NCI-H146 treated with DMSO at 0.1 percent for 48 hours (cell line): ENCODE data around the gene ST6GALNAC1.

Source experiments
- DNase-seq: peaks from one replicate; lab custom pipeline; 2025; ENCODE audit not compliant: unreplicated experiment; lab: John Stamatoyannopoulos, UW

ST6GALNAC1 gene

DNA sequence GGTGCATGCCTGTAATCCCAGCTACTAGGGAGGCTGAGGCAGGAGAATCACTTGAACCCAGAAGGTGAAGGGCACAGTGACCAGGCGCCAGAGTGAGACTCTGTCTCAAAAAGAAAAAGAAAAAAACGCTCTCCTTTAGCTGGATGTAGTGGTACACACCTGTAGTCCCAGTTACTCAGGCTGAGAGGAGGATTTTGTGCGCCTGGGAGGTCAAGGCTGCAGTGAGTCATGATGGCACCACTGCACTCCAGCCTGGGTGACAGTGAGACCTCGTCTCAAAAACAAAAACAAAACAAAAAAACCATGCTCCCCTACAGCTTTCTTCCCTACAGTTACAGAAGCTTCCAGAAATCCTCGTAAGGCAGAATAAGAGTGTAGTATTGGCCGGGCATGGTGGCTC, 33.1 kb upstream of the ST6GALNAC1 start:
- DNase-seq = no peak

- DNase-seq = no peak
Observed at GRCh38 chr17:76675648-76676047, 32.1 kb upstream of the ST6GALNAC1 start.

- DNase-seq = no peak
Observed at GRCh38 chr17:76674600-76674999, 31.0 kb upstream of the ST6GALNAC1 start.

DNA sequence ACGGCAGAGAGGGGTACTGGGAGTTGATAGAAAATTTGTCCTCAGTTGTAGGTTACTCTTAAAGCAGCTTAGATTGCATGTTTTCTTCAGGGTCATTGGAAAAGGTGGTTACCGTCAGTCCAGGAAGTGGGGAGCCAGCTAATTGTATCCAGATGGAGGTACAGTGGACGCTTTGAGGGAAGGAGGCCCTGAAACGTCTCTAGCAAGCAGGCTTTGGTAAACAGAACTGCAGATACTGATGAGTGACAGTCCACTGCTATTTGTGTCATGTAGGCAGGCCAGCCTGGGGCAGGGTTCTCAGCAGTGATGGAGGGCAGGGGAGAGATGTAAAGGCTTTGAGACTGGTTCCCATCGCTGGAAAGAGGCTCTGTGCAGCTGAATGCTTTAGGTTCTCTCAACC, 30.2 kb upstream of the ST6GALNAC1 start:
- DNase-seq = no peak

- no peak for DNase-seq
Observed at GRCh38 chr17:76672892-76673291, 29.3 kb upstream of the ST6GALNAC1 start.

DNA sequence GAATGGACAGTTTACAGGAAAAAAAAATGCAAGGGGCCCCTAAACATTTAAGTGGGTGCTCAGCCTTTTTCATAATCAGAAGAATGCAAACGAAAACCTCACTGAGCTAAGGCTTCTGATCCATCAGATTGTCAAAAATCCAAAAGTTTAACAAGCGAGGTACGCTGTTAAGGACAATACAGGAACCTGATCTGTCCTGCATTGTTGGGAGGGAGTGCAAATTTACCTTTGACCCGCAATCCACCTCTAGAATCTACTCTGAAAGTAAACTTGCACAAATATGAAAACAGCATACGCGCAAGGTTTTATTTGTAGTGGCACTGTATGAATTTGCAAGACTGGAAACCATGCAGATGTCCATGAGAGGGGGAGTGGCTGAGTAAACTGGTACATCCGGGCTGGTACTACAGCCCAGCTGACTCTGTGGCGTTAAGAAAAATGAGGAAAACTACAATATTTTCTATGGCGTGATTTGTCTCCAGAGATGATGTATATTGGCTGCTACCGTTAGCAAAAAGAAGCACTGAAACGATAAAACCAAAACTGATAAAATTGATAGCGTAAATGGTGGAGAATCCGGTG, 28.8 kb upstream of the ST6GALNAC1 start:
- DNase-seq = peak; percentile 14

- no peak for DNase-seq
Observed at GRCh38 chr17:76671912-76672262, 28.3 kb upstream of the ST6GALNAC1 start.

GRCh38 chr17:76671123-76671911, 27.8 kb upstream of the ST6GALNAC1 start:
- DNase-seq = peak; percentile 97

- DNase-seq = no peak
Observed at GRCh38 chr17:76670718-76671122, 27.2 kb upstream of the ST6GALNAC1 start.

DNA sequence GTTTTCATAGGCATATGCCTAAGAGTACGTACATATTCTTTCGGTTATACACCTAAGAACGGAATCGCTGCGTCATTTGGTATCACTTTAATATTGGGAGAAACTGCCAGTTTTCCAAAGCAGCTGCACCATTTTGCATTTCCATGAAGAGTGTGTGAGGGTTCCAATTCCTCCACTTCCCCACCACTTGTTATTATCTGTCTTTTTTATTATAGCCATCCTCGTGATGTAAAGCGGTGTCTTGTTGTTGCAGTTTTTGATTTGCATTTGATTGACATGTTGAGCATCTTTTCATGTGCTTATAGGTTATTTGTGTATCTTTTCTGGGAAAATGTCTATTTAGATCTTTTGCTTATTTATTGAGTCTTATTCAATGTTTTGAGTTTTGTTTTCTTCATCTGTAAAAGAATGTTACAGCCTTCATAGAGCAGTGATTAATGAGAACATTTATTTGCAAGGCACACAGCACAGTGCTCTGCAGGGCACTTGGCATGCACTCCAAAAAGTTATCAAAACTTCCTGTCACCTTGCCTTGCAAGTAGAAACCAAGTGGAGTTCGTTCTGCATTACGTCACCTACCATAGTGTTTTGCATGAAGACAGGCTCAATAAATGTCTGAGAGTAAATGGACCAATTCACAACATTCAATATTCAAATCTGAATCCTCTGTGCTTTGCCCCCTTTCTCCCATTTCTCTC, 26.6 kb upstream of the ST6GALNAC1 start:
- no peak for DNase-seq

DNA sequence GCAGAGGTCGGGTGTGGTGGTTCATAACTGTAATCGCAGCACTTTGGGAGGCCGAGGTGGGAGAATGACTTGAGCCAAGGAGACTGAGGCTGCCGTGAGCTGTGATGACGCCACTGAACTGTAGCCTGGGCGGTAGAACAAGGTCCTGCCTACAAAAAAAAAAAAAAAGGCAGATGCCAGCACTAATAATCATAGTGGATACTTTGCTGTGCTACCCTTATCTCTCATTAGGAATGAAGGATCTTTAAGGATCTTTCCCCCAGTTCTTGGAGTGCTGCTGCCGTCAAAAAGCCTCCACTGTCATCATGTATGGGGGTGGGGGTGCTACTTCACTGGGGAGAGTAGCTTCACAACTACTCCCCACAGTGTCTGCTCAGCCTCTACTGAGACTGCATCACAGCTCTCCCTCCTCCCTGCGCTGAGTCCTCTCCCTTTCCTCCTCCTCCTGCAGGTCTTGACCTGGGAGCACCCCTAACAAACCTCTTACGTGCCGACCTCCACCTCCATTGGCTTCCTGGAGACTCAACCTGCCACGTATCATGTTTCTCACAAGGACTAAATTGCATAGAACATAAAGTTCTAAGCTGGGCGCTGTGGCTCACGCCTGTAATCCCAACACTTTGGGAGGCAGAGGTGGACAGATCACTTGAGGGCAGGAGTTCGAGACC, 24.4 kb upstream of the ST6GALNAC1 start:
- DNase-seq = no peak

GRCh38 chr17:76667491-76667755, 23.9 kb upstream of the ST6GALNAC1 start:
- DNase-seq = no peak

DNA sequence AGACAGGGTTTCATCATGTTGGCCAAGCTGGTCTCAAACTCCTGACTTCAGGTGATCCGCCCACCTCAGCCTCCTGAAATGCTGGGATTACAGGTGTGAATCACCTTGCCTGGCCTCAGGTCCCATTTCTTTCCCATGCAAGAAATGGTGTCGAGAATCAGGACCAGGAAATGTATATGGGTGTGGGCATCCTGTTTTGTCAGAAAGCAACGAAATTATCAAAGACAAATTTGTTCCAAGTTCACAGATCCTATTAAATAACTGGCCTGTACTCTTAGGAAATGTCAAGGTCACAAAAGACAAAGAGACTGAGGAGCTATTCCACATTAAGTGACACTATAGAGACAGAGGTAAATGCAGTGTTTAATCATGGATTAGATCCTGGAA, 17.1 kb upstream of the ST6GALNAC1 start:
- DNase-seq = no peak

DNA sequence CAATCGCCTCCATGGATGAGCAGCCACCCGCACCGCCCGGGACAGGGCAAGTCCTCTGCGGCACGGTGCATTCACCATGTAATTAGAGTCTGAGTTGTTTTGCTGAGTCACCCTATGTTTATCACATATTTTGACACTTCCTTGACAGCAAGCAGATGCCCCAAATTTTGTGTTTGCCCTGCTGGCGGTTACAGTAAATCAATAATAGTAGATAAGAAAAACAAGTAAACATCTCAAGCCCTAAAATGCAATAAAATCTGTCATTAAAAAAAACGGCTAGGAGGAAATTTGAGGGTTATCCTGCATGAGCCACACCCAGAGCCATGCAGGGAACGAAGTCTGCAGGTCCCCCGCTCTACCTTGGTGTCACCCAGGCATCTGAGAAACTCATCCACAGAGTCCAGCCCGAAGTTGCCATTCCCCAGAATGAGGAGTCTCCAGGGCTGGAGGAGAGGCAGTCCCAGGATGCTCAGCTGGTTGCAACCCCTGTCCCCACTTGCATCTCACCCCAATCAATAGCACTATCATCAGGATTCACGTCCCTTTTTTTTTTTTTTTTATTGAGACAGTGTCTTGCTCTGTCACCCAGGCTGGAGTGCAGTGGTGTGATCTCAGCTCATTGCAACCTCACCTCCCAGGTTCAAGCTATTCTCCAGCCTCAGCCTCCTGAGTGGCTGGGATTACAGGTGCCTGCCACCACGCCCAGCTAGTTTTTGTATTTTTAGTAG, 16.5 kb upstream of the ST6GALNAC1 start:
- no peak for DNase-seq

- DNase-seq = peak; percentile 66
Observed at GRCh38 chr17:76658242-76658662, 14.7 kb upstream of the ST6GALNAC1 start.

DNA sequence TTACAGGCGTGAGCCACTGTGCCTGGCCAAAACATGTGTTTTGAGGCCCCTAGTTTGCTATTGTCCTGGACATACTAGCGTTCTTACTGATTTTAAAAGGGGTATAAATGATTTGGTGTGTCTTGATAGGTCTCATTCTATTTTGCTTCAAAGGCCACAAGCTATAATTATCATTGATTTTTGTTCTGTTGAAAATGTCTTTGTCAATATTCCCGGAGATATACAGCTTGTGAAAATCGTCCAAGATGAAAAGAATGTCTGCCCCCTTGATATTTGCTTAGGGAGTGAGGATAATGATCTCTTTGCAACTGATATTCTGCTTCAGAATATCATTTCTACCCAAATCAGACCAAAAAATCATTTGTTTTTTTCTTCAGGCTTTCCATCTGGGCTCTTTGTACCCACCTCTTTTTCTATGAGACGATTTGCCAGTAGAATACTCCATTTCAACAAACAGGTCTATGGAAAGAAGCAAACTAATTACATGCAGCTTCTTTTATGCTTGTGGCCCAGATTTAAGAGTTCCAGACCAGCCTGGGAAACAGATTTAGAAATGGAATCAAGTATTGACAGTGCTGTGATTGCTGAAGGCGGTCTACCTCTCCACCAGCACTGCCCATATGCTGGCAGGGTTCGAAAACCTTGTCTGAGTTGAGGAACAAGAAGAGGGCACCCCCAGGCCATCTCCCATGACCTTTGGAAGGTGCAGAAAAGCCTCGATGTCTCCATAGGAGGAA, 14.1 kb upstream of the ST6GALNAC1 start:
- DNase-seq = peak; percentile 92

- no peak for DNase-seq
Observed at GRCh38 chr17:76654408-76654807, 10.9 kb upstream of the ST6GALNAC1 start.

GRCh38 chr17:76650504-76650903, 6.9 kb upstream of the ST6GALNAC1 start:
- DNase-seq = no peak

DNA sequence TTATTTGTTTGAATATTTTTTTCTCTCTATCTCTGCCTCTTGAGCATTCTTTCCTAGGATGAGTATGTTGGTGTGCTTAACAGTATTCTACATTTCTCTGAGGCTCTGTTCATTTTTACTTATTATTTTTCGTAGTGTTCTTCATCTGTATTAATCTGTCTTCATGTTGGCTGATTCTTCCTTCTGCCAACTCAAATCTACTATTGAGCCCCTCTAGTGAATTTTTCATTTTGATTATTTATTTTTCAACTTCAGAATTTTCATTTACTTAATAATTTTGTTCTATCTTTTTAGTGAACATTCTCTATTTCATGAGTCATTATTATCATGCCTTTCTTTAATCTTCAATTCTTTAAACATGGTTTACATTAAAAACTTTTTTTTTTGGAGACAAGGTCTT, 3.2 kb upstream of the ST6GALNAC1 start:
- DNase-seq = no peak

- DNase-seq = no peak
Observed at GRCh38 chr17:76645481-76645880, 1.9 kb upstream of the ST6GALNAC1 start.

DNA sequence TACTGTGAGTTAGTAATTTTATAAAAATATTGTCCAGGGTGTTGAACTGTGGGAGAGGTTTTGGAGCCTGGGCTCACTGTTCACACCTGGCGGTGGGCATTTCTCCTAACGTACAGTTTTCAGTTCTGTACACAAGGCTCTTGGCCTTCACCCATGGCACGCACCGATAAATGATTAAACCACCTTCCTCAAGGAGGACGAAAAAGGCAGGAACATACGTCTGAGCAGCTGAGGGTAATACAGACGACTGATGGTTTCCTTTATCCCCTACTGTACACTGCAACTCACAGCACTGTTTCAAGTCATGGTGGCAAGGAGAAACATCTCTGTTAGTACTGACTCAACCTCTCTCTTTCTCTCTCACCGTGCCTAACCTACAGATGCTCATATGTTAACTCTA, 1.4 kb upstream of the ST6GALNAC1 start:
- DNase-seq = no peak
